GM18520 (cell line): ENCODE results near the gene NKD1.

ENCODE experiments used
- ATAC-seq: cut with Tn5 transposase; IDR thresholded peaks from one replicate; pipeline ENCODE4 v1.9.1; 2021; ENCODE audit not compliant: unreplicated experiment

The NKD1 gene

GRCh38 chr16:50519001-50519400, 29.2 kb upstream of the NKD1 start:
- no peak for ATAC-seq

DNA sequence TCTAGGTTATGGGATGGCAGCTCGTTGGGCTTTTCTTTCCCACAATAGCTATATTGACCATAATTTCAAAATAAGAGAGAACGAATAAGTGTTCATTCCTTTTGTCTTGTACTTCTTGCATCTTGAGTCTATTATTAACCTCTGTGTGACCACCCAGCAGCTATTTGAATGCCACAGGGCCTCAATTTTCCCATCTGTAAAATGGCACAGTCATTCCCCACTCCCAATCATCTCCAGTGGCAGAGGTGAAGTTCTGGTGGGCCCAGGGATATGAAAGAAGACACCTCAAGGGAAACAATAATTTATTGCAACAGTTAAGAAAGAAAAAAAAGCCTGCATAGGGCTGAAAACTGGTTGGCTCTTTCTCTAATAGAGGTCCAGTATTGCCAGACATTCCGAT, 28.6 kb upstream of the NKD1 start:
- no peak for ATAC-seq

GRCh38 chr16:50520451-50521245, 27.5 kb upstream of the NKD1 start:
- no peak for ATAC-seq

- ATAC-seq = no peak
Observed at GRCh38 chr16:50521246-50521900, 26.8 kb upstream of the NKD1 start.

- ATAC-seq = no peak
Observed at GRCh38 chr16:50522324-50522723, 25.9 kb upstream of the NKD1 start.

- ATAC-seq = no peak
Observed at GRCh38 chr16:50523710-50524109, 24.5 kb upstream of the NKD1 start.

DNA sequence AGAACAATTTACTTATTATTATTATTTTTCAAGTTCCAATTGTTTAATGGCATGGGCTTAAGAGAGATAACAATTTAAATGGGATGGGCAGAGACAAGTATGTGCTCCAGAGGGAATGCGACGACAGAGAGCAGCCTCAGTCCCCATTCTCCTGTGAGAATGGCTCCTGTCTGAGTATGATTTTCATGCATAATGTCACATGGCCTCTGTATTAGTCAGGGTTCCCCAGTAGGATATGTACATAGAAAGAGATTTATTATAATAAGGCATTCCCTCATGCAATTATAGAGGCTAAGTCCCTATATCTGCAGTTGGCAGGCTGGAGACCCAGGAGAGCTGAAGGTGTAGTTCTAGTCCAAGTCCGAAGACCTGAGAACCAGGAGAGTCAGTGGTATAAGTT, 22.9 kb upstream of the NKD1 start:
- ATAC-seq = no peak

GRCh38 chr16:50525716-50526115, 22.5 kb upstream of the NKD1 start:
- ATAC-seq = no peak

DNA sequence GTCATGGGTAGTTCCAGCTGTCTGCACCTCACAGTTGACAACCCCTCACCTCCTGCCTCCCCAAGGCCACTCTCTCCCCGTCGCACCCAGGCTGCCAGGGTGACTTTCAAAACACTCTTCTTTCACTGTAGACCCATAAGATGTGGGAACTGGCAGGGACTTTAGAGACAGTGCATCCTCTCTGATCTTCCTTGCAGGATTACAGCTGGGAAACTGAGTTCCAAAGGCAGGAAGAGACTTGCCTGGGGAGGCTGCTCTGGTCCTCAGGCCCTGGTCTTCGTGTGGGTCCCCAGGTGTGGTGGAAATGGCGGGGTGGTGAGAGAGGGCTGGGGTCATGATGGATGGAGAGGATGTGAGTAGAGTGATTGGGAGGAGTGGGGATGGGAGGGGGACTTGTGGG, 21.9 kb upstream of the NKD1 start:
- ATAC-seq = no peak

DNA sequence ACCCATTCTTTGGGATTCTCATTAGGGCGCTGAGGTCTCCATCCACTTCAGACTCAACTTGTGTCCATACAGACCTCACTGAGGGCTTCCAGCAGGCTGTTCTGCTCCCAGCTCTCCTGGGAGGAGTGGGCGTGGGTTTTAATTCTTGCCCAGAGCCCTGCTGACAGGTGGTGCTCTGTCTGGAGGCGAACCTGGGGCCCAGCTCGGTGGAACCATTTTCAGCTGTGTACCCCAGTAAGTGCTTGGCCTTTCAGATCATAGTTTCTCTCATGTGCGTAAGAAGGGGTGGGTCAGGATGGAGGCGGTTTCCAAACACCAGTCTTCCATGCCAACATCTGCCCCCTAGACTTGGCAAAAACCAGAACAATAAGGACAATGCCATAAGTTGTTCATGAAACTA, 21.4 kb upstream of the NKD1 start:
- ATAC-seq = no peak

DNA sequence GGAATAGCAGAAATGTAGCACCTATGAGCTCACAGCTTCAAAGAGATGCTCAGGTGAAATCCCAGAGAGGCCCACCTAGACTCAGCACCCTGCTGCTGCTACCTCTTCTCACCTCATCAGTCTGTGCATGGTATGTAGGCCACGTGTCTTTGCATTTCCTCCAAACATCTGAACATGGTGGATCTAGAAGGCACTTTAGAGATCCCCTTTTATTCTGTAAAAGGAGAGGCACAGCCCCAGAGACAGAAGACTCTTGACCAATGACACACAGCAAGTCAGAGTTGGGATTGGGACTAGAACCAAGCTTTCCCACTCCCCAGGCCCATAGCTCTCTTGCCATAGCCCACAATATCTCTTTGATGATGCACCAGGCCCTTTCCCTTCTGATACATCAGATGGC, 19.4 kb upstream of the NKD1 start:
- no peak for ATAC-seq

DNA sequence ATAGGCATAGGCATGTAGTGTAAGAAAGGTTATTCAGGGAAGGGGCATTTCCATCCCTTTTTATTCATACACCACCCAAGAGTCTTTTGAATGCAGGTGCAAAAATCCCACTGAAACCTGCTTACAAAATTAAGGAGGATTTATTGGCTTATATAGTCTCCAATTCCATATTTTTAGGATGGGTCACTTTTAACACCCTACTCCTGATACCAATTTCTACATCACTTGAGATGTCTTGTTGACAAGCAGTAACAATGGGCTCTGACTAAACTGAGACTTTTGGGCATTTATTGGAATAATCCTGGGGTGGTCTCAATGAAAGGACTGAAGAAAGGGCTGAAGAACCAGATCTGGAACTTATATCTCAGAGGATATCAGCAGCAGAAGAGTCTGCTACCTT, 18.9 kb upstream of the NKD1 start:
- no peak for ATAC-seq

- ATAC-seq = no peak
Observed at GRCh38 chr16:50530277-50531236, 17.6 kb upstream of the NKD1 start.

GRCh38 chr16:50531359-50531758, 16.8 kb upstream of the NKD1 start:
- no peak for ATAC-seq

GRCh38 chr16:50531901-50532300, 16.3 kb upstream of the NKD1 start:
- no peak for ATAC-seq

- ATAC-seq = no peak
Observed at GRCh38 chr16:50532576-50532975, 15.6 kb upstream of the NKD1 start.

GRCh38 chr16:50533317-50533716, 14.9 kb upstream of the NKD1 start:
- ATAC-seq = no peak

GRCh38 chr16:50534091-50534490, 14.1 kb upstream of the NKD1 start:
- no peak for ATAC-seq

- ATAC-seq = no peak
Observed at GRCh38 chr16:50534556-50534955, 13.6 kb upstream of the NKD1 start.

- no peak for ATAC-seq
Observed at GRCh38 chr16:50534958-50535357, 13.2 kb upstream of the NKD1 start.

DNA sequence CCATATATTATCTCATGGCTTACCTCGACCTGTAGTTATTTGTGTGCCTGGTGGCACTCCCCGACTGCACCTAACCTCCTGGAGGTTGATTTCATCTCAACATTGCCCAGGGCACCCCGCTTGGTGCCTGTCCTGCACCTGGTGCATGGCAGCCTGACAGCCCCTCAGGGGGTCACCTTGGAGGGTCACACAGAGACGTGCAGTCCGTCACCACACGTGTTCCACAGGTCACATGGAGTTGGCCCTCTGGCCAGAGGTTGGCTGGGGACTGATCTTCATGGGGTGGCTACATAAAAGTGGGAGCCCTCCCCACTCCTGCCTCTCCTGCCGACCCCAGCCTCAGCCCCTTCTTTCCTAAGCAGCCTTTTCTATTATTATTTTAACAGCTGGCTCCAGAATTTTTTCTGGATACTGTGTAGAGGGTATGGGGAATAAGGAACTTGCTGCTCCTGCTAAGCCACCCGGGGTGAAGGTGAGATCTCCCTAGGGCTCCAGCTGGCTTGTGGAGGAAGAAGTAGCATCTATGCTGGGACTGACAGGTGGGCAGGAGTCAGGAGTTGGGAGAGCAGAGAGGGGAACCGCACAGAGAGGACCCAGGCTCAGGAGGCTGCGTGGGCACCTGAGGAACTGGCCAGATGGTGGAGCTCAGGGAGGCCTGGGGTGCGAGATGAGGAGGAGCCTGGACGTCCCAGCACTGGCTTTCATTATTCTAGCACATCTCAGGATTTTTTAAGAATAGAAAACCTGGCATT, 12.5 kb upstream of the NKD1 start:
- no peak for ATAC-seq
